MCF 10A (cell line): Measurements from ENCODE around the gene CCL19. TPM values are rescaled to one million over a fixed set of nuclear protein-coding genes. Genes with fewer than 3 reads are reported as not detected.

Experiments
- BruUV-seq: library from RNA; stranded (reverse); fragments of 400-500 nt; replicated peaks from 2 replicates; lab custom pipeline; 2021; lab: Mats Ljungman, UMichigan
- CTCF ChIA-PET: fragments of 300-600 bp; sonication (Branson Sonifier 250); formaldehyde crosslinking; extraction: SDS; loops from one replicate; lab custom pipeline; 2021; ENCODE audit warnings: antibody characterized with exemption, inconsistent platforms; lab: Yijun Ruan, JAX
- POLR2A ChIA-PET: fragments of 300-600, 350-650 bp; sonication (Branson Sonifier 250); formaldehyde crosslinking; extraction: SDS; loops from one replicate; lab custom pipeline; 2020; ENCODE audit warnings: antibody characterized with exemption, inconsistent platforms; lab: Yijun Ruan, JAX
- DNase-seq: peaks from one replicate; pipeline ENCODE4 v3.0.0-alpha.2; 2018; ENCODE audit not compliant: unreplicated experiment
- H3K27ac Mint-ChIP-seq: one replicate; pipeline ENCODE4 v1.8.0; 2022; ENCODE audit warnings: mild to moderate bottlenecking, low read depth, mixed read lengths; ENCODE audit not compliant: unreplicated experiment
- H3K27me3 Mint-ChIP-seq: one replicate; pipeline ENCODE4 v1.8.0; 2022; ENCODE audit warnings: mixed read lengths; ENCODE audit not compliant: insufficient read depth, unreplicated experiment
- H3K36me3 Mint-ChIP-seq: one replicate; pipeline ENCODE4 v1.8.0; 2022; ENCODE audit warnings: mild to moderate bottlenecking, moderate library complexity, mixed read lengths; ENCODE audit not compliant: insufficient read depth, unreplicated experiment
- H3K4me1 Mint-ChIP-seq: one replicate; pipeline ENCODE4 v1.8.0; 2022; ENCODE audit warnings: mixed read lengths; ENCODE audit not compliant: insufficient read depth, unreplicated experiment
- H3K4me3 Mint-ChIP-seq: one replicate; pipeline ENCODE4 v1.8.0; 2022; ENCODE audit warnings: mild to moderate bottlenecking, moderate library complexity, mixed read lengths; ENCODE audit not compliant: unreplicated experiment
- H3K9me3 Mint-ChIP-seq: one replicate; pipeline ENCODE4 v1.8.0; 2022; ENCODE audit warnings: mixed read lengths; ENCODE audit not compliant: unreplicated experiment
- intact Hi-C: fragments of 100-400 bp; cut with micrococcal nuclease; formaldehyde crosslinking; loops from 2 replicates; pipeline ENCODE4 v1.14.1; 2022
- total RNA-seq: library from RNA; stranded (reverse); gene quantifications from 2 replicates; pipeline ENCODE4 v1.2.3, GENCODE V29; 2022
- TF ChIP-seq, protein P1 (sequence below): fragments of 200-600 bp; IDR thresholded peaks from one replicate; pipeline ENCODE4 v1.8.0; 2022; ENCODE audit warnings: antibody characterized with exemption, mild to moderate bottlenecking; ENCODE audit not compliant: unreplicated experiment

CCL19 gene
- total RNA-seq, 1 experiment from 2014 or later: not detected

GRCh38 chr9:34659592-34660253, 31.4 kb downstream of the CCL19 start:
- CTCF ChIA-PET: interaction anchor here (0.6 to 2.5 kb wide), 3 partner anchors 13 to 1076 kb away, joined by 3 to 9 read pairs (median 4); partner anchors contain the start of gene GALT
- BruUV-seq: no TSS peak
- H3K9me3 Mint-ChIP-seq: no peaks in the 10 kb centered on the region
- H3K4me1 Mint-ChIP-seq: peaks cover 15% of the 10 kb centered on the region
- POLR2A ChIA-PET: interaction anchor here (0.8 to 1.6 kb wide), 3 partner anchors 13 to 39 kb away, joined by 4 to 8 read pairs (median 5); partner anchors contain the start of genes DCTN3 and GALT
- H3K36me3 Mint-ChIP-seq: no peaks in the 10 kb centered on the region
- H3K4me3 Mint-ChIP-seq: no peak overlapping the region
- H3K27ac Mint-ChIP-seq: no peak overlapping the region
- TF ChIP-seq, protein P1, sequence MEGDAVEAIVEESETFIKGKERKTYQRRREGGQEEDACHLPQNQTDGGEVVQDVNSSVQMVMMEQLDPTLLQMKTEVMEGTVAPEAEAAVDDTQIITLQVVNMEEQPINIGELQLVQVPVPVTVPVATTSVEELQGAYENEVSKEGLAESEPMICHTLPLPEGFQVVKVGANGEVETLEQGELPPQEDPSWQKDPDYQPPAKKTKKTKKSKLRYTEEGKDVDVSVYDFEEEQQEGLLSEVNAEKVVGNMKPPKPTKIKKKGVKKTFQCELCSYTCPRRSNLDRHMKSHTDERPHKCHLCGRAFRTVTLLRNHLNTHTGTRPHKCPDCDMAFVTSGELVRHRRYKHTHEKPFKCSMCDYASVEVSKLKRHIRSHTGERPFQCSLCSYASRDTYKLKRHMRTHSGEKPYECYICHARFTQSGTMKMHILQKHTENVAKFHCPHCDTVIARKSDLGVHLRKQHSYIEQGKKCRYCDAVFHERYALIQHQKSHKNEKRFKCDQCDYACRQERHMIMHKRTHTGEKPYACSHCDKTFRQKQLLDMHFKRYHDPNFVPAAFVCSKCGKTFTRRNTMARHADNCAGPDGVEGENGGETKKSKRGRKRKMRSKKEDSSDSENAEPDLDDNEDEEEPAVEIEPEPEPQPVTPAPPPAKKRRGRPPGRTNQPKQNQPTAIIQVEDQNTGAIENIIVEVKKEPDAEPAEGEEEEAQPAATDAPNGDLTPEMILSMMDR: no peak
- H3K27me3 Mint-ChIP-seq: no peaks in the 10 kb centered on the region
- intact Hi-C loops: no loop called here
- DNase-seq: peak; percentile 46

GRCh38 chr9:34658461-34658860, 32.6 kb downstream of the CCL19 start:
- H3K36me3 Mint-ChIP-seq: no peaks in the 10 kb centered on the region
- H3K27me3 Mint-ChIP-seq: no peaks in the 10 kb centered on the region
- H3K4me1 Mint-ChIP-seq: peaks cover 8% of the 10 kb centered on the region
- no TSS peak for BruUV-seq
- ChIA-PET CTCF (no interaction called here), POLR2A (interaction anchor here (0.7 to 1.0 kb wide), 3 partner anchors 20 to 207 kb away, joined by 3 read pairs; a partner anchor contains a TSS)
- intact Hi-C loops: no loop called here
- TF ChIP-seq, protein P1: no peak
- H3K4me3 Mint-ChIP-seq: no peak overlapping the region
- no peak for DNase-seq
- H3K9me3 Mint-ChIP-seq: no peaks in the 10 kb centered on the region
- no peak overlapping the region for H3K27ac Mint-ChIP-seq

- H3K4me1 Mint-ChIP-seq: peaks cover 14% of the 10 kb centered on the region
- H3K9me3 Mint-ChIP-seq: no peaks in the 10 kb centered on the region
- no peak for DNase-seq
- no peak overlapping the region for H3K27ac Mint-ChIP-seq
- TF ChIP-seq, protein P1: no peak
- H3K36me3 Mint-ChIP-seq: no peaks in the 10 kb centered on the region
- ChIA-PET POLR2A (interaction anchor here (0.6 to 2.2 kb wide), 2 partner anchors 7 to 10 kb away, joined by 3 to 7 read pairs; partner anchors contain the start of gene GALT), CTCF (interaction anchor here (0.6 kb wide), 1 partner anchor 11 kb away, joined by 4 read pairs; the partner anchor contains the start of gene GALT)
- intact Hi-C loops: no loop called here
- no peak overlapping the region for H3K4me3 Mint-ChIP-seq
- H3K27me3 Mint-ChIP-seq: no peaks in the 10 kb centered on the region
- BruUV-seq: no TSS peak
Observed at GRCh38 chr9:34656992-34657391, 34.1 kb downstream of the CCL19 start.

- Mint-ChIP-seq H3K27me3 (no peaks in the 10 kb centered on the region), H3K9me3 (no peaks in the 10 kb centered on the region), H3K4me3 (no peak overlapping the region), H3K27ac (no peak overlapping the region), H3K4me1 (peaks cover 25% of the 10 kb centered on the region), H3K36me3 (no peaks in the 10 kb centered on the region)
- TF ChIP-seq, protein P1: no peak
- ChIA-PET CTCF (no interaction called here), POLR2A (no interaction called here)
- no peak for DNase-seq
- intact Hi-C loops: no loop called here
- no TSS peak for BruUV-seq
Observed at GRCh38 chr9:34655394-34655793, 35.7 kb downstream of the CCL19 start.
